Testis (tissue), 2 donors: ENCODE data around the gene LRFN4.

ENCODE experiments used
- POLR2A ChIP-seq: fragments of 450-650 bp; IDR thresholded peaks from one replicate; pipeline ENCODE4 v1.6.1; 2017; ENCODE audit warnings: antibody characterized with exemption, mild to moderate bottlenecking, moderate library complexity
- TF ChIP-seq, protein P1 (sequence below), 3 experiments: fragments of 450-650 bp in 2 of 3; fragments of 200-600 bp in 1 of 3; sonication (generic) in 1 of 3; IDR thresholded peaks; one replicate each; pipeline ENCODE4 v1.5.1; 2016 to 2019; ENCODE audit warnings: antibody characterized with exemption in 3 of 3, mild to moderate bottlenecking in 2 of 3, moderate library complexity in 1 of 3

DNA sequence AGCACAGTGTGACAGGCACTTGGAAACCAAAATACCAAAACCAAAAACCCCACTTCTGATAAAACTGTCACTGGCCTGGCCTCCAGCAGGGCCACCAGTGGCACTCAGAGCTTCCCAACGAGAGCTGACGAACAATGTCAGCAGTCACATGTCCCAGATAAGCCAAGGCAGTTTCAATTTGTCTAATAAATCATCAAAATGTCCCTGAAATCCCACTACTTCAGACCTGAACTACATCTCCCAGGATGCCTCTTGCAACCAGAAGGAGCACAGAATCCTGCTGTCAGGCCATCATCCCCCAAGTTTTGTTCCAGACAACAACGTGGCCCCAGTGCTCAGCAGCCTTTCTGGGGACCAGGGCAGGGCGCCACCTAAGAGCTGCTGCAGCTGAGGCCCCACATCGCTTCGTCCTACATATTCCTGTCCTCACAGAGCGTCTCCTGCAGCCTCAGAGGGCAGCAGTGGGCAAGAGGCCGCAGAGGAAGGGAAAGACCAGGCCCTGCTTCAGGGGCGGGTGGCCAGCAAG is 25.1 kb downstream of the LRFN4 start:
- TF ChIP-seq, protein P1, sequence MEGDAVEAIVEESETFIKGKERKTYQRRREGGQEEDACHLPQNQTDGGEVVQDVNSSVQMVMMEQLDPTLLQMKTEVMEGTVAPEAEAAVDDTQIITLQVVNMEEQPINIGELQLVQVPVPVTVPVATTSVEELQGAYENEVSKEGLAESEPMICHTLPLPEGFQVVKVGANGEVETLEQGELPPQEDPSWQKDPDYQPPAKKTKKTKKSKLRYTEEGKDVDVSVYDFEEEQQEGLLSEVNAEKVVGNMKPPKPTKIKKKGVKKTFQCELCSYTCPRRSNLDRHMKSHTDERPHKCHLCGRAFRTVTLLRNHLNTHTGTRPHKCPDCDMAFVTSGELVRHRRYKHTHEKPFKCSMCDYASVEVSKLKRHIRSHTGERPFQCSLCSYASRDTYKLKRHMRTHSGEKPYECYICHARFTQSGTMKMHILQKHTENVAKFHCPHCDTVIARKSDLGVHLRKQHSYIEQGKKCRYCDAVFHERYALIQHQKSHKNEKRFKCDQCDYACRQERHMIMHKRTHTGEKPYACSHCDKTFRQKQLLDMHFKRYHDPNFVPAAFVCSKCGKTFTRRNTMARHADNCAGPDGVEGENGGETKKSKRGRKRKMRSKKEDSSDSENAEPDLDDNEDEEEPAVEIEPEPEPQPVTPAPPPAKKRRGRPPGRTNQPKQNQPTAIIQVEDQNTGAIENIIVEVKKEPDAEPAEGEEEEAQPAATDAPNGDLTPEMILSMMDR (IDR thresholded peaks at IDR 0.05), result no peak
- TF ChIP-seq POLR2A, result no peak
